ENCODE measurements around the gene PHETA1.
"Not testable (repeated sequence)": the region's sequence is repeated elsewhere in the genome, so short reads cannot be mapped to it uniquely, and the experiment has no call there.

PHETA1 gene

GRCh38 chr12:111339321-111339938 lies 29.5 kb downstream of the PHETA1 start:
- Histone ChIP-seq H3K9ac (ENCODE audit: low read length) (no peak overlapping the region), H4K20me1 (ENCODE audit: insufficient read depth, low read length) (no peaks in the 10 kb centered on the region), H3K4me3 (ENCODE audit: low read depth, low read length, poor library complexity, severe bottlenecking) (no peak overlapping the region), H2AFZ (ENCODE audit: low read length) (no peak overlapping the region), H3F3A (ENCODE audit: insufficient read depth, low read length) (no peaks in the 10 kb centered on the region), H3K4me2 (ENCODE audit: low read length) (no peak overlapping the region), H3K36me3 (ENCODE audit: insufficient read depth, low read length) (no peaks in the 10 kb centered on the region), H3K9me2 (ENCODE audit: low read depth, low read length) (no peaks in the 10 kb centered on the region), H3K27me3 (ENCODE audit: insufficient read depth, low read length) (no peaks in the 10 kb centered on the region), H3K79me2 (ENCODE audit: insufficient read depth, low read length) (no peaks in the 10 kb centered on the region), H3K9me3 (ENCODE audit: low read length) (no peaks in the 10 kb centered on the region), H3K27ac (ENCODE audit: low read depth, low read length, poor library complexity, severe bottlenecking) (no peak overlapping the region), H3K4me1 (ENCODE audit: insufficient read depth, low read length, severe bottlenecking) (no peaks in the 10 kb centered on the region)
- TF ChIP-seq EZH2 (IDR thresholded peaks at IDR 0.05; ENCODE audit: borderline replicate concordance, low read length) (no peak), CTCF (IDR thresholded peaks at IDR 0.05; ENCODE audit: low read length) (no peak)

GRCh38 chr12:111338096-111338495 lies 30.8 kb downstream of the PHETA1 start:
- H3K9me2 ChIP-seq (ENCODE audit: low read depth, low read length): no peaks in the 10 kb centered on the region
- H2AFZ ChIP-seq (ENCODE audit: low read length): no peak overlapping the region
- H4K20me1 ChIP-seq (ENCODE audit: insufficient read depth, low read length): no peaks in the 10 kb centered on the region
- no peak for TF ChIP-seq CTCF (IDR thresholded peaks at IDR 0.05; ENCODE audit: low read length)
- no peak for TF ChIP-seq EZH2 (IDR thresholded peaks at IDR 0.05; ENCODE audit: borderline replicate concordance, low read length)
- H3F3A ChIP-seq (ENCODE audit: insufficient read depth, low read length): no peaks in the 10 kb centered on the region
- H3K27ac ChIP-seq (ENCODE audit: low read depth, low read length, poor library complexity, severe bottlenecking): no peak overlapping the region
- no peaks in the 10 kb centered on the region for H3K9me3 ChIP-seq (ENCODE audit: low read length)
- H3K9ac ChIP-seq (ENCODE audit: low read length): no peak overlapping the region
- no peaks in the 10 kb centered on the region for H3K4me1 ChIP-seq (ENCODE audit: insufficient read depth, low read length, severe bottlenecking)
- H3K4me2 ChIP-seq (ENCODE audit: low read length): no peak overlapping the region
- no peaks in the 10 kb centered on the region for H3K79me2 ChIP-seq (ENCODE audit: insufficient read depth, low read length)
- no peaks in the 10 kb centered on the region for H3K27me3 ChIP-seq (ENCODE audit: insufficient read depth, low read length)
- no peaks in the 10 kb centered on the region for H3K36me3 ChIP-seq (ENCODE audit: insufficient read depth, low read length)
- no peak overlapping the region for H3K4me3 ChIP-seq (ENCODE audit: low read depth, low read length, poor library complexity, severe bottlenecking)

- no peak overlapping the region for H3K27ac ChIP-seq (ENCODE audit: low read depth, low read length, poor library complexity, severe bottlenecking)
Observed at GRCh38 chr12:111337371-111337770, 31.5 kb downstream of the PHETA1 start.

GRCh38 chr12:111336411-111336810 lies 32.5 kb downstream of the PHETA1 start:
- H3K4me3 ChIP-seq (ENCODE audit: low read depth, low read length, poor library complexity, severe bottlenecking): not testable (repeated sequence)

More at GRCh38 chr12:111337371-111337770, 31.5 kb downstream of the PHETA1 start:
- H3K4me2 ChIP-seq (ENCODE audit: low read length): no peak overlapping the region
- no peaks in the 10 kb centered on the region for H3F3A ChIP-seq (ENCODE audit: insufficient read depth, low read length)
- no peak overlapping the region for H2AFZ ChIP-seq (ENCODE audit: low read length)
- H3K27me3 ChIP-seq (ENCODE audit: insufficient read depth, low read length): no peaks in the 10 kb centered on the region
- no peaks in the 10 kb centered on the region for H3K79me2 ChIP-seq (ENCODE audit: insufficient read depth, low read length)
- H3K9me3 ChIP-seq (ENCODE audit: low read length): no peaks in the 10 kb centered on the region
- TF ChIP-seq CTCF (IDR thresholded peaks at IDR 0.05; ENCODE audit: low read length) (no peak), EZH2 (IDR thresholded peaks at IDR 0.05; ENCODE audit: borderline replicate concordance, low read length) (no peak)
- no peaks in the 10 kb centered on the region for H3K4me1 ChIP-seq (ENCODE audit: insufficient read depth, low read length, severe bottlenecking)
- no peaks in the 10 kb centered on the region for H3K9me2 ChIP-seq (ENCODE audit: low read depth, low read length)
- no peak overlapping the region for H3K9ac ChIP-seq (ENCODE audit: low read length)
- no peak overlapping the region for H3K4me3 ChIP-seq (ENCODE audit: low read depth, low read length, poor library complexity, severe bottlenecking)
- H4K20me1 ChIP-seq (ENCODE audit: insufficient read depth, low read length): no peaks in the 10 kb centered on the region
- no peaks in the 10 kb centered on the region for H3K36me3 ChIP-seq (ENCODE audit: insufficient read depth, low read length)

More at GRCh38 chr12:111336411-111336810, 32.5 kb downstream of the PHETA1 start:
- H3K4me2 ChIP-seq (ENCODE audit: low read length); H3K36me3 ChIP-seq (ENCODE audit: insufficient read depth, low read length); H3K9ac ChIP-seq (ENCODE audit: low read length); H3K27me3 ChIP-seq (ENCODE audit: insufficient read depth, low read length); H3K9me2 ChIP-seq (ENCODE audit: low read depth, low read length); H3K79me2 ChIP-seq (ENCODE audit: insufficient read depth, low read length); H2AFZ ChIP-seq (ENCODE audit: low read length); H3K4me1 ChIP-seq (ENCODE audit: insufficient read depth, low read length, severe bottlenecking); H3K9me3 ChIP-seq (ENCODE audit: low read length); H4K20me1 ChIP-seq (ENCODE audit: insufficient read depth, low read length); H3K27ac ChIP-seq (ENCODE audit: low read depth, low read length, poor library complexity, severe bottlenecking); H3F3A ChIP-seq (ENCODE audit: insufficient read depth, low read length): not testable (repeated sequence)
